22Rv1 (cell line): Measurements from ENCODE around the gene RCVRN.

Experiments used
- ZFX ChIP-seq: fragments of 450-650 bp; IDR thresholded peaks from 2 replicates; pipeline ENCODE4 v1.6.1; 2017; ENCODE audit warnings: antibody characterized with exemption, borderline replicate concordance
- TF ChIP-seq, protein P1 (sequence below): fragments of 450-650 bp; IDR thresholded peaks from 2 replicates; pipeline ENCODE4 v1.5.1; 2017; ENCODE audit warnings: mild to moderate bottlenecking

DNA sequence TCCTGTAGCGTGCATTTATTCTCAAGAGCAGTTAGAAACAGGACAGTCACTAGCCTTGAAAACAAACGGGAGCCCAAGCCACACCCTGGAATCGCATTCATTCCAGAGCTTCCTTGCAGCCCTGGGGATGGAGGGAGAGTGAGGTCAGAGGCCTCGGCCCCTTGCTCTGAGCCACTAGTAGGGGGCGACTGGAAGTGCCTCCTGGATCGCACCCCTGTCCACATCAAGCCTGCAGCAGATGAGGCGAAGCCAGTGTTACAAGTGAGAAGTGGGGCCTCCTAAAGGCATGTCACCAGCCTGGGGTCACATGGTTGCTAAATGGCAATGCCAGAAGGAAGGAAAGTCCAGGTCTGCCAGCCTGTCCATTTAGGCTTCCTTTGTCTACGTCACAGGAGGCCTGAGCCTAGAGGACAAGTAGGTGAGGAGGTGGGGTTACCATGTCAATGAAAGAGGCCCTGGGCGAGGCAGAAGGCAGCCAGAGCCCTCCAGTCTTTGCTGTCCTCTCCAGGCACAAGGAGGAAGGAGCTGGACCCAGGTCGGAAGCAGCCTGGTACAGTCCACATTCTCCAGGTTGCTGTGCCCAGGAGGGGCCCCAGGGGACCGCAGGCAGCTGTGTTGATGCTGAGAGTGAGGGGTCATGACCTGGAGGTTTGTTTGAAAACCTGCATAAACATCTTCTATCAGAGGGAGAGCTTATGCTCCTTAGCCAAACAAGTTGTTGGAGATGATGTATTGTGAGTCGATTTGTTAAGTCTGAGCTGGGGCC is 3.0 kb upstream of the RCVRN start:
- TF ChIP-seq, protein P1, sequence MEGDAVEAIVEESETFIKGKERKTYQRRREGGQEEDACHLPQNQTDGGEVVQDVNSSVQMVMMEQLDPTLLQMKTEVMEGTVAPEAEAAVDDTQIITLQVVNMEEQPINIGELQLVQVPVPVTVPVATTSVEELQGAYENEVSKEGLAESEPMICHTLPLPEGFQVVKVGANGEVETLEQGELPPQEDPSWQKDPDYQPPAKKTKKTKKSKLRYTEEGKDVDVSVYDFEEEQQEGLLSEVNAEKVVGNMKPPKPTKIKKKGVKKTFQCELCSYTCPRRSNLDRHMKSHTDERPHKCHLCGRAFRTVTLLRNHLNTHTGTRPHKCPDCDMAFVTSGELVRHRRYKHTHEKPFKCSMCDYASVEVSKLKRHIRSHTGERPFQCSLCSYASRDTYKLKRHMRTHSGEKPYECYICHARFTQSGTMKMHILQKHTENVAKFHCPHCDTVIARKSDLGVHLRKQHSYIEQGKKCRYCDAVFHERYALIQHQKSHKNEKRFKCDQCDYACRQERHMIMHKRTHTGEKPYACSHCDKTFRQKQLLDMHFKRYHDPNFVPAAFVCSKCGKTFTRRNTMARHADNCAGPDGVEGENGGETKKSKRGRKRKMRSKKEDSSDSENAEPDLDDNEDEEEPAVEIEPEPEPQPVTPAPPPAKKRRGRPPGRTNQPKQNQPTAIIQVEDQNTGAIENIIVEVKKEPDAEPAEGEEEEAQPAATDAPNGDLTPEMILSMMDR = no peak
- TF ChIP-seq ZFX = no peak
